ENCODE results near the gene CDH4. TPM values are rescaled to one million over a fixed set of nuclear protein-coding genes. Genes with fewer than 3 reads are reported as not detected.

Gene CDH4
- total and polyA plus RNA-seq, 2 of the 4 experiments (the other 2 are of a cell fraction), result 1.6 to 3.5 TPM

- Histone ChIP-seq H3K18ac (ENCODE audit: low read depth, low read length) (no peak overlapping the region), H2AK9ac (replicated peaks; ENCODE audit: low read depth, low read length, poor library complexity) (no peak overlapping the region), H4K5ac (ENCODE audit: low read depth, low read length) (no peak overlapping the region), H3K27ac (ENCODE audit: insufficient read depth, low read length) (no peak overlapping the region), H2BK15ac (ENCODE audit: low read depth, low read length) (no peak overlapping the region), H4K91ac (ENCODE audit: insufficient read depth, low read depth, low read length) (no peak overlapping the region), H3K9ac (ENCODE audit: low read depth, low read length) (no peak overlapping the region), H3K9me3 (ENCODE audit: control insufficient read depth, insufficient read depth, low read length) (peaks cover 3% of the 10 kb centered on the region; the same call in 1 of the 2 replicates), H3K79me1 (ENCODE audit: low read depth in 1 of 2, low read length in 2 of 2) (no peaks in the 10 kb centered on the region), H3K27me3 (ENCODE audit: control insufficient read depth, insufficient read depth, low read length) (peaks cover 29% of the 10 kb centered on the region), H3K4me2 (ENCODE audit: low read depth, low read length) (no peak overlapping the region), H4K8ac (ENCODE audit: low read depth in 2 of 2, low read length in 2 of 2) (no peak overlapping the region), H3K36me3 (ENCODE audit: control insufficient read depth, insufficient read depth, low read length) (no peaks in the 10 kb centered on the region), H3K4ac (ENCODE audit: low read depth, low read length) (no peak overlapping the region), H2AFZ (replicated peaks; ENCODE audit: low read length, poor library complexity) (no peak overlapping the region), H2AK5ac (ENCODE audit: low read depth, low read length) (no peak overlapping the region), H3K56ac (ENCODE audit: extremely low read depth, insufficient read depth, low read length) (no peak overlapping the region), H3K9me1 (ENCODE audit: insufficient read depth, low read length) (no peaks in the 10 kb centered on the region), H3K14ac (replicated peaks; ENCODE audit: low read depth, low read length) (no peak overlapping the region), H2BK20ac (ENCODE audit: low read depth, low read length) (no peak overlapping the region), H3K4me1 (ENCODE audit: control insufficient read depth, insufficient read depth, low read length) (no peaks in the 10 kb centered on the region), H3K23ac (ENCODE audit: low read depth, low read length) (no peak overlapping the region), H3K4me3 (ENCODE audit: insufficient read depth, low read depth, low read length) (no peak overlapping the region), H2BK120ac (ENCODE audit: low read depth, low read length) (no peak overlapping the region), H4K20me1 (ENCODE audit: insufficient read depth, low read length) (no peaks in the 10 kb centered on the region), H2BK5ac (ENCODE audit: low read depth, low read length, poor library complexity, severe bottlenecking) (no peak overlapping the region)
- POLR2A ChIA-PET (ENCODE audit: unreplicated experiment), result no interaction called here
- DNase-seq (no peak), ATAC-seq (ENCODE audit: low read depth) (no peak)
- intact Hi-C loops (cut with micrococcal nuclease), result no loop called here
- in situ Hi-C loops (cut with MboI; ENCODE audit: low sequenced_read_pairs), result no loop called here
- TF ChIP-seq CTCF (conservative IDR thresholded peaks at IDR 0.05; ENCODE audit: low read depth, low read length) (no peak), MAZ (IDR thresholded peaks at IDR 0.05; ENCODE audit: borderline replicate concordance, low read depth, low read length) (no peak), MXI1 (IDR thresholded peaks at IDR 0.05; ENCODE audit: borderline replicate concordance, low read depth, low read length) (no peak), USF2 (IDR thresholded peaks at IDR 0.05; ENCODE audit: low read depth, low read length) (no peak), RFX5 (IDR thresholded peaks at IDR 0.05; ENCODE audit: low read depth, low read length) (no peak), CEBPB (IDR thresholded peaks at IDR 0.05; ENCODE audit: low read depth, low read length) (no peak), MAFK (IDR thresholded peaks at IDR 0.05; ENCODE audit: low read depth, low read length) (no peak), RCOR1 (IDR thresholded peaks at IDR 0.05; ENCODE audit: insufficient replicate concordance, low read length) (no peak), NFE2L2 (IDR thresholded peaks at IDR 0.05; ENCODE audit: low read depth, low read length) (no peak), FOS (IDR thresholded peaks at IDR 0.05; ENCODE audit: low read depth, low read length) (no peak), BHLHE40 (IDR thresholded peaks at IDR 0.05; ENCODE audit: low read depth, low read length) (no peak), POLR2A (IDR thresholded peaks at IDR 0.05; ENCODE audit: low read depth, low read length) (no peak), CHD1 (IDR thresholded peaks at IDR 0.05; ENCODE audit: low read depth, low read length) (no peak), SMC3 (IDR thresholded peaks at IDR 0.05; ENCODE audit: low read depth, low read length) (no peak)
- BruUV-seq (replicated peaks), result no TSS peak
- CTCF ChIA-PET, result no interaction called here
- dilution Hi-C loops (cut with HindIII; ENCODE audit: low sequenced_read_pairs, unreplicated experiment), result no loop called here
- no CpG with 5 or more reads among the region's 6 CpGs for WGBS, 2 experiments (ENCODE audit: extremely low coverage in 2 of 2, insufficient read length in 1 of 2)
Observed at GRCh38 chr20:61205769-61206168, 46.3 kb upstream of the CDH4 start.

All from IMR-90 (cell line).